ENCODE results near the gene TLN1. TPM values are rescaled to one million over a fixed set of nuclear protein-coding genes. Genes with fewer than 3 reads are reported as not detected.

The TLN1 gene
- total and polyA plus RNA-seq, 4 donors, result 71.5 to 501 (median 262) TPM

GRCh38 chr9:35776018-35776417, 44.0 kb upstream of the TLN1 start:
- DNase-seq (no peak), ATAC-seq (ENCODE audit: insufficient read depth, low FRiP score) (no peak)
- H3K36me3 ChIP-seq (ENCODE audit: control insufficient read depth in 4 of 4, insufficient read depth in 4 of 4, low read length in 4 of 4), result no peaks in the 10 kb centered on the region
- H3K4me1 ChIP-seq (ENCODE audit: control insufficient read depth in 5 of 5, insufficient read depth in 5 of 5, low read length in 5 of 5), result peaks cover 0 to 24% (median 9%) of the 10 kb centered on the region in 5 donors
- no peak for TF ChIP-seq CTCF (IDR thresholded peaks at IDR 0.05; ENCODE audit: control extremely low read depth, extremely low read depth)
- no peaks in the 10 kb centered on the region for H3K27me3 ChIP-seq (ENCODE audit: control insufficient read depth in 3 of 3, insufficient read depth in 3 of 3, low read length in 2 of 3)
- no peaks in the 10 kb centered on the region for H3K9me3 ChIP-seq (ENCODE audit: control insufficient read depth in 4 of 4, insufficient read depth in 3 of 4, low read length in 3 of 4)
- H3K4me3 ChIP-seq, result no peak overlapping the region
- no peak overlapping the region for H3K27ac ChIP-seq (ENCODE audit: low read depth in 1 of 2, low read length in 1 of 2)
- WGBS, 2 donors, result 67 to 74% methylated on average over 4 of the region's 4 CpGs
- no peak overlapping the region for H3K9ac ChIP-seq (ENCODE audit: insufficient read depth in 1 of 2, low read length in 2 of 2)

- ATAC-seq (ENCODE audit: insufficient read depth, low FRiP score), result peak; percentile 8
Measured at GRCh38 chr9:35774907-35775635, 43.1 kb upstream of the TLN1 start.

GRCh38 chr9:35771943-35772342, 39.9 kb upstream of the TLN1 start:
- DNase-seq (no peak), ATAC-seq (ENCODE audit: insufficient read depth, low FRiP score) (no peak)
- TF ChIP-seq CTCF (IDR thresholded peaks at IDR 0.05; ENCODE audit: control extremely low read depth, extremely low read depth), result no peak
- Histone ChIP-seq H3K36me3 (ENCODE audit: control insufficient read depth in 4 of 4, insufficient read depth in 4 of 4, low read length in 4 of 4) (no peaks in the 10 kb centered on the region), H3K9ac (ENCODE audit: insufficient read depth in 1 of 2, low read length in 2 of 2) (no peak overlapping the region), H3K4me1 (ENCODE audit: control insufficient read depth in 5 of 5, insufficient read depth in 5 of 5, low read length in 5 of 5) (peaks cover 2 to 34% (median 17%) of the 10 kb centered on the region in 5 donors), H3K4me3 (no peak overlapping the region), H3K27ac (ENCODE audit: low read depth in 1 of 2, low read length in 1 of 2) (no peak overlapping the region), H3K27me3 (ENCODE audit: control insufficient read depth in 3 of 3, insufficient read depth in 3 of 3, low read length in 2 of 3) (no peaks in the 10 kb centered on the region), H3K9me3 (ENCODE audit: control insufficient read depth in 4 of 4, insufficient read depth in 3 of 4, low read length in 3 of 4) (no peaks in the 10 kb centered on the region)
- WGBS, 2 donors, result 45 to 77% methylated on average over 3 of the region's 3 CpGs

More at GRCh38 chr9:35774907-35775635, 43.1 kb upstream of the TLN1 start:
- H3K27me3 ChIP-seq (ENCODE audit: control insufficient read depth in 3 of 3, insufficient read depth in 3 of 3, low read length in 2 of 3), result no peaks in the 10 kb centered on the region
- peaks cover 0 to 34% (median 17%) of the 10 kb centered on the region in 5 donors for H3K4me1 ChIP-seq (ENCODE audit: control insufficient read depth in 5 of 5, insufficient read depth in 5 of 5, low read length in 5 of 5)
- peak; percentile 19 to 57 (median 46) for DNase-seq
- no peak overlapping the region for H3K9ac ChIP-seq (ENCODE audit: insufficient read depth in 1 of 2, low read length in 2 of 2)
- H3K27ac ChIP-seq (ENCODE audit: low read depth in 1 of 2, low read length in 1 of 2), result peak overlapping the region in 1 of 2 donors; percentile 4
- 36 to 58% methylated on average over 7 of the region's 7 CpGs for WGBS, 2 donors
- no peak overlapping the region for H3K4me3 ChIP-seq
- no peaks in the 10 kb centered on the region for H3K36me3 ChIP-seq (ENCODE audit: control insufficient read depth in 4 of 4, insufficient read depth in 4 of 4, low read length in 4 of 4)
- no peaks in the 10 kb centered on the region for H3K9me3 ChIP-seq (ENCODE audit: control insufficient read depth in 4 of 4, insufficient read depth in 3 of 4, low read length in 3 of 4)
- TF ChIP-seq CTCF (IDR thresholded peaks at IDR 0.05; ENCODE audit: control extremely low read depth, extremely low read depth), result no peak
